A204.1 (cell line): Measurements from ENCODE around the gene FAM20A.
"Not testable (repeated sequence)": the region's sequence is repeated elsewhere in the genome, so short reads cannot be mapped to it uniquely, and the experiment has no call there.

ENCODE experiments used
- FAIRE-seq: peaks from 2 replicates; lab custom pipeline; 2012; peaks lifted over from hg19 to GRCh38; lab: Jason Lieb, UNC

Gene FAM20A

GRCh38 chr17:68564415-68565111 is 36.6 kb downstream of the FAM20A start:
- no peak for FAIRE-seq

GRCh38 chr17:68562736-68563135 is 38.4 kb downstream of the FAM20A start:
- FAIRE-seq = no peak

GRCh38 chr17:68560966-68561720 is 40.0 kb downstream of the FAM20A start:
- no peak for FAIRE-seq

GRCh38 chr17:68559316-68559715 is 41.9 kb downstream of the FAM20A start:
- no peak for FAIRE-seq

GRCh38 chr17:68556551-68556950 is 44.6 kb downstream of the FAM20A start:
- no peak for FAIRE-seq

GRCh38 chr17:68544111-68544915 is 56.9 kb downstream of the FAM20A start:
- no peak for FAIRE-seq

- FAIRE-seq = no peak
Observed at GRCh38 chr17:68542698-68543463, 58.3 kb downstream of the FAM20A start.

GRCh38 chr17:68541816-68542215 is 59.4 kb downstream of the FAM20A start:
- no peak for FAIRE-seq

- no peak for FAIRE-seq
Observed at GRCh38 chr17:68540981-68541380, 60.2 kb downstream of the FAM20A start.

GRCh38 chr17:68539548-68540467 is 61.4 kb downstream of the FAM20A start:
- FAIRE-seq = no peak

- FAIRE-seq = no peak
Observed at GRCh38 chr17:68535922-68536321, 65.2 kb downstream of the FAM20A start.

GRCh38 chr17:68534695-68535088 is 66.5 kb downstream of the FAM20A start:
- FAIRE-seq = no peak

- peak; percentile 85 for FAIRE-seq
Observed at GRCh38 chr17:68533887-68534694, 67.1 kb downstream of the FAM20A start.

- FAIRE-seq = no peak
Observed at GRCh38 chr17:68532826-68533225, 68.3 kb downstream of the FAM20A start.

GRCh38 chr17:68531252-68531651 is 69.9 kb downstream of the FAM20A start:
- FAIRE-seq = no peak

- no peak for FAIRE-seq
Observed at GRCh38 chr17:68527314-68527713, 73.9 kb downstream of the FAM20A start.

GRCh38 chr17:68526548-68526947 is 74.6 kb downstream of the FAM20A start:
- FAIRE-seq = no peak

GRCh38 chr17:68522266-68522665 is 78.9 kb downstream of the FAM20A start:
- no peak for FAIRE-seq

- FAIRE-seq = no peak
Observed at GRCh38 chr17:68519911-68520310, 81.3 kb downstream of the FAM20A start.

GRCh38 chr17:68519051-68519450 is 82.1 kb downstream of the FAM20A start:
- not testable (repeated sequence) for FAIRE-seq
